Measurements from ENCODE around the gene PDE4D.

DNA sequence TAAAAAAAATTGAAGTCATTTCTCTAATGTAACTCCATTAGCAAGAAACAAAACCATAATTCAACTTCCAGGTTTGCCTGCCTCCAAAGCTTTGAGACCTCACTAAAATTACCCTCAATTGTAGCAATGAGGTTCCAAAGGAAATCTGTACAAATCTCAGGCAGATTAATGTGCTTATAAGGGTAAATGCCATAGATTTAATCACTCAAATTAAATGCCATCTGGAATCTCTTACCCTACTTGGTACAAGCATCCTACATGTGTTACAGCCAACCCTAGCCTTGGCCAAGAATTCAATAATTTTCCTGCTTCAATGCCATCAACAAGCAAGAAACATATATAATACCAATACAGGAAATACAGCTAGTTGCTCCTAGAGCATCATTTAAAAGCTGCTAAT lies 857.8 kb downstream of the PDE4D start:
- TF ChIP-seq CTCF (IDR thresholded peaks at IDR 0.05) (no peak), EZH2 (IDR thresholded peaks at IDR 0.05; ENCODE audit: borderline replicate concordance, insufficient read depth, low read depth, low read length, poor library complexity, severe bottlenecking) (no peak)
